GM12878 (cell line): ENCODE data around the gene AMY2A.
"Not testable (repeated sequence)": the region's sequence is repeated elsewhere in the genome, so short reads cannot be mapped to it uniquely, and the experiment has no call there.

Source experiments
- CHD2 ChIP-seq: IDR thresholded peaks from 2 replicates; pipeline ENCODE4 v1.6.1; 2011; ENCODE audit warnings: low read depth, low read length, improper control_type of control experiment, borderline replicate concordance
- CTCF ChIP-seq, 3 experiments: IDR thresholded peaks in 2 of 3; conservative IDR thresholded peaks in 1 of 3; 2 replicates each; pipeline ENCODE4 v1.5.1; 2011; ENCODE audit warnings: low read depth in 3 of 3, low read length in 3 of 3, mild to moderate bottlenecking in 3 of 3, control low read depth in 2 of 3, moderate library complexity in 2 of 3, inconsistent platforms in 1 of 3, mixed read lengths in 1 of 3; ENCODE audit not compliant: control insufficient read depth in 2 of 3, insufficient read depth in 1 of 3; ENCODE audit errors: extremely low read depth in 1 of 3
- ELK1 ChIP-seq: IDR thresholded peaks from 2 replicates; pipeline ENCODE4 v1.6.1; 2012; ENCODE audit warnings: low read depth, low read length, improper control_type of control experiment
- NFIC ChIP-seq: IDR thresholded peaks from 2 replicates; pipeline ENCODE4 v1.6.1; 2012; ENCODE audit warnings: low read depth, mild to moderate bottlenecking, inconsistent platforms, low read length, moderate library complexity
- POLR2A ChIP-seq: IDR thresholded peaks from 2 replicates; pipeline ENCODE4 v1.6.1; 2011; ENCODE audit warnings: low read depth, mild to moderate bottlenecking, low read length
- SMC3 ChIP-seq: IDR thresholded peaks from 2 replicates; pipeline ENCODE4 v1.6.1; 2011; ENCODE audit warnings: low read length, improper control_type of control experiment, borderline replicate concordance
- TAF1 ChIP-seq: IDR thresholded peaks from 2 replicates; pipeline ENCODE4 v1.6.1; 2011; ENCODE audit warnings: mild to moderate bottlenecking, low read depth, low read length, borderline replicate concordance
- YY1 ChIP-seq: IDR thresholded peaks from 2 replicates; pipeline ENCODE4 v1.6.1; 2011; ENCODE audit warnings: low read depth, mild to moderate bottlenecking, low read length

- TF ChIP-seq POLR2A; CTCF (IDR thresholded peaks at IDR 0.05 in 2 of 3, conservative IDR thresholded peaks at IDR 0.05 in 1 of 3; ENCODE audit: control insufficient read depth in 2 of 3, extremely low read depth in 1 of 3, insufficient read depth in 1 of 3, low read depth in 3 of 3, low read length in 3 of 3); SMC3; CHD2; NFIC; ELK1; TAF1; YY1: not testable (repeated sequence)
These were observed 26.7 kb downstream of the AMY2A start for GRCh38 chr1:103643908-103644307.
